ENCODE measurements around the gene NT5M.
"Not testable (repeated sequence)": the region's sequence is repeated elsewhere in the genome, so short reads cannot be mapped to it uniquely, and the experiment has no call there.

The NT5M gene

GRCh38 chr17:17377071-17377967 is 74.1 kb downstream of the NT5M start:
- no peak for DNase-seq (ENCODE audit: low read depth)

DNA sequence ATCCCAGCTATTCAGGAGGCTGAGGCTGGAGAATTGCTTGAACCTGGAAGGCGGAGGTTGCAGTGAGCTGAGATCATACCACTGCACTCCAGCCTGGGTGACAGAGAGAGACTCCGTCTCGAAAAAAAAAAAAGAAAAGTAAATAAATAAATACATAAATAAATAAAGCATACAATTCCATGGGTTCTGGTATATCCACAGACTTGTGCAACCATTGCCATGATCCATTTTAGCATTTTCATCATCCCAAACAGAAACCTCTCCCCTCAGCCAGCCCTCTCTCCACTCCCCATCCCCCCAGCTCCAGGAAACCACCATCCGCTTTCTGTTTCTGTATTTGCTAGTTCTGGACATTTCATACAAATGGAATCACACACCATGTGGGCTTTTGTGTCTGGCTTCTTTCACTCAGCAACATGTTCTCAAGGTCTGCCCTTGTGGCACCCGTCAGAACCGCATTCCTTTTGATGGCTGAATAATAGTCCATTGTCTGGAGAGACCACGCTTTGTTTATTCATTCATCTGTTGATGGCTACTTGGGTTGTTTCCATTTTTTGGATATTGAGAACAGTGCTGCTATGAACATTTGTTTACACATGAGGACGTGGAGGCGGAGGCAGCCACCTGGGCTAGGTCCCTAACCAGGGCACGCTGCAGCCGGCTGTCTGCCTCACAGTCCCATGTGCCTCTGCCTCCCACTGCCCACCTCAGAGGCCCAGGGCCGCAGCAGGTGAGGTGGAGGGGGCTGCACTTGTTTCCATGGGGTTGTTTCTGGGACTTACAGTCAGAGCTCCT is 76.2 kb downstream of the NT5M start:
- no peak for DNase-seq (ENCODE audit: low read depth)

DNA sequence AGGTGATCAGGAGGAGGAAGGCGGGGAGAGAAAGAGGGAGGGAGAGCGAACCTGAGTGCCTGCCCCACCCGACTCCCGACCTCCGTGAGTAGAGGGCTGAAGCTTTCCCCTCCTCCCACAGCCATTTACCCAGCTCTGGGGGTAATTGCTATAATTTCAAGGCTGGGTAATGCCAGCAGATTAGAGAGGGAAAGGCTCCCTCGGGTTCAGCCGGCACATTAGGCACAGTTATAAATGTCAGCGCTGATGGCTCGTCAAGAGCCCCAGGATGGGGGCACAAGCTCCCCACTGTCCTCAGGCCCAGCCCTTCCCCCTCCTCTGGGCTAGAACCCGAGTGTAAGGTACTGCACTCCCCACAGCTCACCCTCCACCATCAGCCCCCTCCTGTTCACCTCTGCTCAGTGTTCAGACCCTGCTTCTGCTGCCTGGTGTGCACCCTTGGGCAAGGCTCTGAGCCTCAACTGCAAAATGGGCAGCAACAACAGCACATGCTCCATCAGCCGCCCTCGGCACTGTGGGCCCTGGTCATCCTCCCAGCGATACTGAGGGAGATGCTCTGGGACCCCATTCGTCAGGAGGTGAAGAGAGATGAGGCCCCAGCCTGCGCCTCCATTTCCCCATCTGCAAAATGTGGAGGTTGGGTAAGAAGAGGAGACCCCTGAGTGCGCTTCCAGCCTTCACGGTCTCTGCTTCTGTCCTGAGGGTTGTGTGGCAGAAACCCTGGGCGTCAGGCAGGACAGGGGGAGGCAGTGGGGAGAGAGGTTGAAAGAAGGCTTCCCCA is 77.2 kb downstream of the NT5M start:
- DNase-seq (ENCODE audit: low read depth) = no peak

DNA sequence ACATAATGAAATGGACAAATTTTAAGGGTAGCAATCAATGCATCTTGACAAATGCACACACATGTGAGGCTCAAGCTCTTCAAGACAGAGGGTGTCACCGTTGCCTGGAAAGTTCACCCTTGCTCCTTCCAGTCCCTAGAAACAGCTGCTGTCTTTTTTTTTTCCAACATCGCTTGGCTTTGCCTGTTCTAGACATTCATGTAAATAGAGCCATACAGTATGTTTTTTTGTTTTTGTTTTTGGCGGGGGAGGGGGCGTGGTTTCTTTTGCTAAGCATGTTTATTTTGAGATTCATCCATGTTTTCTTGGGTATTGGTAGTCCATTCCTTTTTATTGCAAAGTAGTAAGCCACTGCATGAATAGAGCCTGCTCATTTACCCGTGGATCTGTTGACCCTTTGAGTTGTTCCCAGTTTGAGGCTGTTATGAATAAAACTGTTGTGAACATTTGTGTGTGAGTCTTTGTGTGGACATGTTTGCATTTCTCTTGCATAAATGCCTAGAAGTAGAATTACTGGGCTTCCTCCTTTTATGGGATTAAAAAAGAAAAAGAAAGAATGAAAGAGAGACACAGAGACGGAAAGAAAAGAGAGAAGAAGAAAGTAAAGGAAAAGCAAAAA is 78.4 kb downstream of the NT5M start:
- no peak for DNase-seq (ENCODE audit: low read depth)

- DNase-seq (ENCODE audit: low read depth) = no peak
Measured at GRCh38 chr17:17382065-17382459, 78.9 kb downstream of the NT5M start.

- no peak for DNase-seq (ENCODE audit: low read depth)
Measured at GRCh38 chr17:17382971-17383370, 79.8 kb downstream of the NT5M start.

DNA sequence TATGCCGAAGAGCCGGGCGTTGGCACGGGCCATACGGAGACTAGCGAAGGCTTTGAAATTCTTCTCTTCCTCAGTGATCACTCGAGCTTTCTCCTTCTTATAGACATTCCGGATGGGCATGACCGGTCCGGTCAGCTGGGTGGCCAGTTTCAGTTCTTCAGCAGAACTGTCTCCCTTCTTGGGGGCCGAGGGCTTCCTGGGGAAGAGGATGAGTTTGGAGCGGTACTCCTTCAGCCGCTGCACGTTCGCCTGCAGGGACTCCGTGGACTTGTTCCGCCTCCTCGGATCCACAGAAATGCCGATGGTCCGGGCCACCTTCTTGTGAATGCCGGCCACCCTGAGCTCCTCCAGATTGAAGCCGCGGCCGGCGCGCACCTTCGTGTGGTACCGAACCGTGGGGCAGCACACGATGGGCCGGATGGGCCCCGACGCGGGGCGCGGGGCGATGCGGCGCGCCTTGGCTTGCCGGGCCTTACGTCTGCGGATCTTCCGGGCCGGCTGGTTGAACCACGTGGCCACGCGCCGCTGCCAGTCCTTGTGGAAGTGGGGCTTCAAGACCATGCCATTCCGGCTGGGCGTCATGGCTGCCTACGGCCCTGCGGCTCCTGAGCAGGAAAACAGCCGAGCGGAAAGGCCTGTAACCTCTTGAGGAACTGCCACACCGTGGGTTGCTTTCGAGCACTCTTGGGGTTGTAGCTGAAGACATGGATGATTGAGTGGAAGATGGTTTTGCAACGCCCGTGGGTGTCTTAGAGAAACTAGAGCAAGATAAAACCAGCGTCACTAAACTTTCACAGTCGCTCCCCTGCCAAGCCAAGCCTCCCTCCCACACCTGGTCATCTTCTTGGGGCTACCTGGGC is 80.5 kb downstream of the NT5M start:
- not testable (repeated sequence) for DNase-seq (ENCODE audit: low read depth)

DNA sequence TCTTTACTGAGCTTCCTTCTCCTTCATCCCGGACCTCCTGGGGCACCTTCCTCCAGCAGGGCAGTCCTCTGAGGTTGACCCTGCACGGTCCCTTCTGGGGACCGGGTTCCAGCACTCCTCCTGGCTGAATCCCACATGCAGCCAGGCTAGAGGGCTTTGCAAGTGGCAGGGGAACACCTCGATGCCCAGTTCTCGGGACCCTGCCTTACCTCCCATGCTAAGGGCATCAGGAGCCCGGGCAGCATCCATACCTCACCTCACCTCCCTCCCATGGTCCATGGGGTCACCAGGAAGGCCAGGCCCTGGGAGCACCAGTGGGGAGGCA is 81.1 kb downstream of the NT5M start:
- DNase-seq (ENCODE audit: low read depth) = no peak

- DNase-seq (ENCODE audit: low read depth) = no peak
Measured at GRCh38 chr17:17384961-17385360, 81.8 kb downstream of the NT5M start.

GRCh38 chr17:17385491-17385890 is 82.3 kb downstream of the NT5M start:
- no peak for DNase-seq (ENCODE audit: low read depth)

DNA sequence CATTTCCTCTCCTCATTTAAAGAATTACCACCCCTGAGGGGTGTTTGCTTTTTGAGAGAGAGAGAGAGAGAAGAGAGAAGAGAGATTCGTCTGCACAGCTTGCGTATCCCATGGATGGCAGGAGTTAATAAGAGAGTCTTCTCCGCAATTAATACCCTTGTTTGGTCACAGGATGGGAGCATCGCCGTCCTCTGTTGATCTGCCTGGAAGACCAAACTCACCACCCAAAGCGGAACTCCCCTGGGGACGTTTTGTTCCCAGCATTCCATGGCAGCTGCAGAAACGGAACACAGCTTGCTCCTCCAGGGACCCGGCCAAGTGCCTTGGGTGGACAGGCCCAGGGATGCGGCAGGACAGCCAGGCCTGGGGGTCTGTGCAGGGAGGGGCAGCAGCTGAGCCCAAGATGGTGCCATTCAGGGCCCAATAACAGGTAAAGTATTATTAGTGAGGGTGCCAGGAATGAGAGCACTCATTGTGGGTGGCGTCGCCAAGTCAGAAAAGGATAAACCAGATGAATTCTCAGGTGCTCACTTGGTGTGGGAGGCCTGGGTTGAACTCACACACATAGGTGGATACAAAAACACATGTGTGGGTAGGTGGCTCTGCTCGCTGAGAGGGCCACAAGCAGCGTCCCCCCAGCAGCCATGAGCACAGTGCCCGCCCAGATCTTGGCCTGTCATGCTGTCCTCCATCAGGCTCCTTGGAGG is 83.1 kb downstream of the NT5M start:
- no peak for DNase-seq (ENCODE audit: low read depth)

DNA sequence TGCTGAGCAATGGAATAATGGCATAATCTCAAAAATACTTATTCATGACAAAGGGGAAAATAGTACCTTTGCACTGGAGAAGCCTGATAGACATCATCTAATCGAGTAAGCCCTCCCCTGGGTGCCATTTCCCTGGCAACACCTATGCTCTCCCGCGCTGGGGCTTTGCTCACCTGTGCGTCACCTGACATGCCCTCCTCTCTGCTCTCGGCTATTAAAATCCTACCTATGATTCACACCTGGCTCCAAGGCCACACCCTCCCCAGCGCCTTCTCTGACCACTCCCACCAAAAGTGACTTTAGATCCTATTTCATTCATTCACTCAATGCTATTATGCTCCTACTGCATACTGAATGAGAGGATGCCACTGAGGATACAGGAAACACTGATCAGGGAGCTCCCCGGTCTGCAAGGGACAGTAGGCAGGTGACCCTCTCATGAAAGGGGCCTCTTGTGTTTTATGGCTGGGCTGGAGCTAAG is 83.9 kb downstream of the NT5M start:
- no peak for DNase-seq (ENCODE audit: low read depth)

GRCh38 chr17:17387498-17388362 is 84.6 kb downstream of the NT5M start:
- DNase-seq (ENCODE audit: low read depth) = no peak

DNA sequence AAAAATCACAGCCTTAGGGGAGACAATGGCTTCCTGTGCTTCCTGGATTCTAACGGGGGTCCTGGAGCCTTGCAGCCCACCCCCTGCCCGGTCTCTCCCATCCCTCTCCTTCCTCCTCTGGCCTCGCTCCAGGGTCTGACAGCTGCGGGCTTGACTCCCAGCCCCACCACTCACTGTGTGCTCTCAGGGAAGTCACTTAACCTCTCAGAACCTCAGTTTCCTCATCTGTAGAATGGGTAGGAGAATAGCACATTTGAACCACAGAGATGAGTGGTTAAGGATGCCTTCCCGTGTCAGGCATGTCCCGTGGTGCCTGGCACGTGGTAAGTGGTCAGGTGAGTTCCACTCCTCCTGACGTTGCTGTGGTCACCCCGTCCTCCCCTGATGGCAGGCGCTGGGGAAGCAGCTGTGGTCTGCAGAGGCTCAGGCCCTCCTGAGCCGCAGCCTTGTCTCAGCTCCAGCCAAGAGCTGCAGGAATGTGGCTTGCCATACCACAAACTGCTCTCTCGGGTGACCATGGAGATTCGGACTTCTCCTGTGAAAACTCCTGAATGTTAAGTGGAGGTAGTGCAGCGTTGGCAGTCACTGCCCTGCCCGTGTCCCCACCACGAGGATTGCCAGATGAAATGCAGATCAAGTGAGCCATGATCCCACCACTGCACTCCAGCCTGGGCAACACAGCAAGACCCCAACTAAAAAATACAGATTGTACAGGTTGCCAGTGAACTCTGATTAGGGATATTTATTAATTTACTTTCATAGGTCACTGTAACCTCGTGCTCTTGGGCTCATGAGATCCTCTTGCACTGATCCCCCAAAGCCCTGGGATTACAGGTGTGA is 85.7 kb downstream of the NT5M start:
- no peak for DNase-seq (ENCODE audit: low read depth)

DNA sequence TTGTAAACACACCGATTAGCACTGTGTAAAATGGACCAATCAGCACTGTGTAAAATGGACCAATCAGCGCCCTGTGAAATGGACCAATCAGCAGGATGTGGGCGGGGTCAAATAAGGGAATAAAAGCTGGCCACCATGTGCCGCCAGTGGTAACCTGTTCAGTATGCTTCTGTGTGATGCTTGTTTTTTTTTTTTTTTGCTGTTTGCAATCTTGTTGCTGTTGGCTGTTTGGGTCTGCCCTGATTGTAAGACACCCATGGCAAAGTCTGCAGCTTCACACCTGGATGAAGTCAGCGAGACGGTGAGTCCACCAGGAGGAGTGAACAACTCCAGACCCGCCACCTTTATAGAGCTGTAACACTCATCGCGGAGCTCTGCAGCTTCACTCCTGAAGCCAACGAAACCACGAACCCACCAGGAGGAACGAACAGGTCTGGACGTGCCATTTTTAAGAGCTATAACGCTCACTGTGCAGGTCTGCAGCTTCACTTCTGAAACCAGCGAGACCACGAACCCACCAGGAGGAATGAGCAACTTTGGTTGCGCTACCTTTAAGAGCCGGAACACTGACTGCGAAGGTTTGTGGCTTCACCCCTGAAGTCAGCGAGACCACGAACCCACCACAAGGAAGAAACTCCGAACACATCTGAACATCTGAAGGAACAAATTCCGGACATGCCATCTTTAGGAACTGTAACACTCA is 88.6 kb downstream of the NT5M start:
- DNase-seq (ENCODE audit: low read depth) = no peak

GRCh38 chr17:17393976-17394375 is 90.8 kb downstream of the NT5M start:
- DNase-seq (ENCODE audit: low read depth) = no peak

GRCh38 chr17:17394494-17394893 is 91.3 kb downstream of the NT5M start:
- DNase-seq (ENCODE audit: low read depth) = no peak

All from HS-27A (cell line).